PC-3 (cell line): ENCODE data around the gene EFTUD2. TPM values are rescaled to one million over a fixed set of nuclear protein-coding genes. Genes with fewer than 3 reads are reported as not detected.

Source experiments
- ATAC-seq: fragments of 200-7000 bp; cut with Tn5 transposase; 2 replicates; pipeline ENCODE4 v1.9.1; 2020; ENCODE audit warnings: mild to moderate bottlenecking, moderate library complexity
- BruUV-seq: library from RNA; stranded (reverse); fragments of 400-500 nt; replicated peaks from 2 replicates; lab custom pipeline; 2021; lab: Mats Ljungman, UMichigan
- CTCF ChIA-PET: fragments of 300-600 bp; sonication (Branson Sonifier 250); formaldehyde crosslinking; loops from one replicate; lab custom pipeline; 2022; ENCODE audit warnings: antibody characterized with exemption; lab: Charles Lee
- POLR2A ChIA-PET: fragments of 300-600 bp; sonication (Branson Sonifier 250); formaldehyde crosslinking; loops from one replicate; lab custom pipeline; 2022; ENCODE audit warnings: antibody characterized with exemption; ENCODE audit not compliant: unreplicated experiment; lab: Charles Lee
- DNase-seq: peaks from one replicate; pipeline ENCODE4 v3.0.0-alpha.2; 2015
- H2AFZ ChIP-seq: fragments of 300-600 bp; sonication (generic); 2 replicates; pipeline ENCODE4 v1.6.0; 2016; ENCODE audit warnings: antibody characterized with exemption, low read length
- H3F3A ChIP-seq: fragments of 300-600 bp; sonication (generic); one replicate; pipeline ENCODE4 v1.6.0; 2017; ENCODE audit warnings: antibody characterized with exemption, low read length, control low read depth, mild to moderate bottlenecking; ENCODE audit not compliant: unreplicated experiment
- H3K27ac ChIP-seq: fragments of 300-600 bp; sonication (generic); 2 replicates; pipeline ENCODE4 v1.5.1; 2016; ENCODE audit warnings: mild to moderate bottlenecking, low read length
- H3K27me3 ChIP-seq: fragments of 300-600 bp; sonication (generic); 2 replicates; pipeline ENCODE4 v1.6.1; 2016; ENCODE audit warnings: low read length, mixed read lengths
- H3K36me3 ChIP-seq: fragments of 300-600 bp; sonication (generic); 2 replicates; pipeline ENCODE4 v1.6.1; 2016; ENCODE audit warnings: low read depth, mixed run types, low read length, mixed read lengths
- H3K4me1 ChIP-seq: fragments of 300-600 bp; sonication (generic); 2 replicates; pipeline ENCODE4 v1.5.1; 2016; ENCODE audit warnings: low read length; ENCODE audit not compliant: insufficient read depth
- H3K4me2 ChIP-seq: fragments of 300-600 bp; sonication (generic); 2 replicates; pipeline ENCODE4 v1.6.0; 2016; ENCODE audit warnings: low read length
- H3K4me3 ChIP-seq: fragments of 300-600 bp; sonication (generic); 2 replicates; pipeline ENCODE4 v1.5.1; 2016; ENCODE audit warnings: mild to moderate bottlenecking, low read length, mixed read lengths
- H3K79me2 ChIP-seq: fragments of 300-600 bp; sonication (generic); 2 replicates; pipeline ENCODE4 v1.6.1; 2017; ENCODE audit warnings: low read length, mixed read lengths
- H3K9ac ChIP-seq: fragments of 300-600 bp; sonication (generic); 2 replicates; pipeline ENCODE4 v1.6.0; 2016; ENCODE audit warnings: mild to moderate bottlenecking, low read length
- H3K9me2 ChIP-seq: fragments of 300-600 bp; sonication (generic); replicated peaks from 2 replicates; pipeline ENCODE4 v1.6.1; 2016; ENCODE audit warnings: mixed run types, low read length, mixed read lengths
- H3K9me3 ChIP-seq: fragments of 300-600 bp; sonication (generic); 2 replicates; pipeline ENCODE4 v1.6.1; 2016; ENCODE audit warnings: low read length, mixed read lengths
- H4K20me1 ChIP-seq: fragments of 300-600 bp; sonication (generic); 2 replicates; pipeline ENCODE4 v1.6.1; 2016; ENCODE audit warnings: low read length, mixed read lengths
- EZH2 ChIP-seq: fragments of 300-600 bp; sonication (generic); IDR thresholded peaks from one replicate; pipeline ENCODE4 v1.6.1; 2017; ENCODE audit warnings: antibody characterized with exemption, mild to moderate bottlenecking, low read length; ENCODE audit not compliant: unreplicated experiment
- EZH2phosphoT487 ChIP-seq: fragments of 300-600 bp; sonication (generic); IDR thresholded peaks from 2 replicates; pipeline ENCODE4 v1.6.1; 2018; ENCODE audit warnings: mild to moderate bottlenecking, antibody characterized with exemption, low read length, borderline replicate concordance
- intact Hi-C: fragments of 100-400 bp; cut with micrococcal nuclease; formaldehyde crosslinking; loops from 2 replicates; pipeline ENCODE4 v1.9.0; 2023
- total RNA-seq: library from RNA; depleted of rRNA; stranded (reverse); fragments of >200 nt; gene quantifications from 2 replicates; pipeline ENCODE4 v1.2.3, GENCODE V29; 2014
- TF ChIP-seq, protein P1 (sequence below): fragments of 300-600 bp; sonication (generic); conservative IDR thresholded peaks from 2 replicates; pipeline ENCODE4 v1.5.1; 2017; ENCODE audit warnings: antibody characterized with exemption, low read depth, mild to moderate bottlenecking, low read length

The EFTUD2 gene
- total RNA-seq, 1 experiment from 2014 or later = 227 TPM

GRCh38 chr17:44887971-44888954, 11.0 kb downstream of the EFTUD2 start:
- intact Hi-C loops = no loop called here
- Histone ChIP-seq H3K9me2 (no peaks in the 10 kb centered on the region), H3K4me1 (no peaks in the 10 kb centered on the region), H3K4me2 (no peak overlapping the region), H3K36me3 (peaks cover 53% of the 10 kb centered on the region), H3F3A (no peaks in the 10 kb centered on the region), H3K27me3 (no peaks in the 10 kb centered on the region), H3K9ac (no peak overlapping the region), H4K20me1 (peaks cover 32% of the 10 kb centered on the region; the same call in 1 of the 2 replicates), H3K4me3 (no peak overlapping the region), H3K27ac (no peak overlapping the region), H3K9me3 (no peaks in the 10 kb centered on the region), H2AFZ (no peak overlapping the region), H3K79me2 (peaks cover 66% of the 10 kb centered on the region)
- TF ChIP-seq EZH2 = no peak
- TF ChIP-seq, protein P1, sequence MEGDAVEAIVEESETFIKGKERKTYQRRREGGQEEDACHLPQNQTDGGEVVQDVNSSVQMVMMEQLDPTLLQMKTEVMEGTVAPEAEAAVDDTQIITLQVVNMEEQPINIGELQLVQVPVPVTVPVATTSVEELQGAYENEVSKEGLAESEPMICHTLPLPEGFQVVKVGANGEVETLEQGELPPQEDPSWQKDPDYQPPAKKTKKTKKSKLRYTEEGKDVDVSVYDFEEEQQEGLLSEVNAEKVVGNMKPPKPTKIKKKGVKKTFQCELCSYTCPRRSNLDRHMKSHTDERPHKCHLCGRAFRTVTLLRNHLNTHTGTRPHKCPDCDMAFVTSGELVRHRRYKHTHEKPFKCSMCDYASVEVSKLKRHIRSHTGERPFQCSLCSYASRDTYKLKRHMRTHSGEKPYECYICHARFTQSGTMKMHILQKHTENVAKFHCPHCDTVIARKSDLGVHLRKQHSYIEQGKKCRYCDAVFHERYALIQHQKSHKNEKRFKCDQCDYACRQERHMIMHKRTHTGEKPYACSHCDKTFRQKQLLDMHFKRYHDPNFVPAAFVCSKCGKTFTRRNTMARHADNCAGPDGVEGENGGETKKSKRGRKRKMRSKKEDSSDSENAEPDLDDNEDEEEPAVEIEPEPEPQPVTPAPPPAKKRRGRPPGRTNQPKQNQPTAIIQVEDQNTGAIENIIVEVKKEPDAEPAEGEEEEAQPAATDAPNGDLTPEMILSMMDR = no peak
- no peak for TF ChIP-seq EZH2phosphoT487
- no TSS peak for BruUV-seq
- ATAC-seq (no peak), DNase-seq (no peak)
- CTCF ChIA-PET = no interaction called here
- POLR2A ChIA-PET = no interaction called here

GRCh38 chr17:44887016-44887415, 12.2 kb downstream of the EFTUD2 start:
- H3K9ac ChIP-seq = no peak overlapping the region
- no peaks in the 10 kb centered on the region for H3K9me2 ChIP-seq
- no peaks in the 10 kb centered on the region for H3F3A ChIP-seq
- H3K9me3 ChIP-seq = no peaks in the 10 kb centered on the region
- CTCF ChIA-PET = no interaction called here
- H3K36me3 ChIP-seq = peaks cover 52% of the 10 kb centered on the region
- DNase-seq (no peak), ATAC-seq (no peak)
- no peak overlapping the region for H2AFZ ChIP-seq
- no peaks in the 10 kb centered on the region for H3K27me3 ChIP-seq
- peaks cover 56% of the 10 kb centered on the region for H3K79me2 ChIP-seq
- H4K20me1 ChIP-seq = peaks cover 32% of the 10 kb centered on the region; the same call in 1 of the 2 replicates
- POLR2A ChIA-PET = no interaction called here
- intact Hi-C loops = no loop called here
- H3K4me1 ChIP-seq = no peaks in the 10 kb centered on the region
- H3K4me3 ChIP-seq = no peak overlapping the region
- BruUV-seq = no TSS peak
- no peak overlapping the region for H3K4me2 ChIP-seq
- no peak overlapping the region for H3K27ac ChIP-seq
- TF ChIP-seq EZH2phosphoT487 = no peak
- TF ChIP-seq, protein P1 = no peak
- TF ChIP-seq EZH2 = no peak

DNA sequence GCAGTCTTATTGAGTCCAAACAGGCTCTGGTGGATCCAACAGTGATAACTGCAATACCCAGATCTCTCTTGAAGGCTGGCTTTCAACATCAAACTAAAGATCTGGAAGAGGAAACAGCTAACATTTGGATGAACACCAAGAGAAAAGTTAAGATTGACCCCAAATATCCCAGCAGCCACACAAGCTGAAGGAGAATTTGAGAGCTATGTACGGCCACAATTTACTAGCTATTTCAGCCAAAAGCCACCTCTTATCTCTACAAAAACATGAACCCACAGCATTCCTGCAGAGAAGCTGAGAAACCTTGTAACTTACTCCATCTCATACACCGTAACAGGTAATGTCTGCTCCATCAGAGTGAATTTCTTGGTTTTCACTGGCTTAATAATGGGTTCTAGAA, 14.3 kb downstream of the EFTUD2 start:
- ATAC-seq (no peak), DNase-seq (no peak)
- Histone ChIP-seq H3K4me2 (no peak overlapping the region), H3F3A (no peaks in the 10 kb centered on the region), H3K9me3 (no peaks in the 10 kb centered on the region), H3K27me3 (no peaks in the 10 kb centered on the region), H2AFZ (no peak overlapping the region), H3K79me2 (peaks cover 36% of the 10 kb centered on the region), H3K9me2 (no peaks in the 10 kb centered on the region), H3K9ac (no peak overlapping the region), H3K4me3 (no peak overlapping the region), H4K20me1 (peaks cover 29% of the 10 kb centered on the region; the same call in 1 of the 2 replicates), H3K27ac (no peak overlapping the region), H3K36me3 (peaks cover 56% of the 10 kb centered on the region), H3K4me1 (no peaks in the 10 kb centered on the region)
- BruUV-seq = no TSS peak
- TF ChIP-seq, protein P1 = no peak
- TF ChIP-seq EZH2phosphoT487 = no peak
- TF ChIP-seq EZH2 = no peak
- CTCF ChIA-PET = no interaction called here
- POLR2A ChIA-PET = no interaction called here
- intact Hi-C loops = no loop called here
